SH-SY5Y (cell line): ENCODE measurements around the gene MORC2.

Experiments used
- GATA2 ChIP-seq: IDR thresholded peaks from 2 replicates; pipeline ENCODE4 v1.6.1; 2011; ENCODE audit warnings: mild to moderate bottlenecking, low read depth, low read length
- GATA3 ChIP-seq: IDR thresholded peaks from 2 replicates; pipeline ENCODE4 v1.6.1; 2011; ENCODE audit warnings: low read depth, mild to moderate bottlenecking, low read length, moderate library complexity

- no peak for TF ChIP-seq GATA2
- no peak for TF ChIP-seq GATA3
Observed at GRCh38 chr22:30926706-30927105, 41.9 kb downstream of the MORC2 start.
